GM19025 (cell line): Measurements from ENCODE around the gene HHAT.

Source experiments
- ATAC-seq: cut with Tn5 transposase; IDR thresholded peaks from one replicate; pipeline ENCODE4 v1.9.1; 2021; ENCODE audit warnings: mild to moderate bottlenecking, low read depth, moderate library complexity; ENCODE audit not compliant: unreplicated experiment

Gene HHAT

GRCh38 chr1:210586771-210587170, 258.1 kb downstream of the HHAT start:
- ATAC-seq = no peak

- no peak for ATAC-seq
Observed at GRCh38 chr1:210587566-210587965, 258.9 kb downstream of the HHAT start.

GRCh38 chr1:210588357-210588756, 259.7 kb downstream of the HHAT start:
- ATAC-seq = no peak

GRCh38 chr1:210588946-210589345, 260.2 kb downstream of the HHAT start:
- no peak for ATAC-seq

GRCh38 chr1:210591214-210591613, 262.5 kb downstream of the HHAT start:
- no peak for ATAC-seq

GRCh38 chr1:210594605-210595004, 265.9 kb downstream of the HHAT start:
- no peak for ATAC-seq

GRCh38 chr1:210596641-210597040, 267.9 kb downstream of the HHAT start:
- no peak for ATAC-seq

GRCh38 chr1:210597555-210598134, 268.9 kb downstream of the HHAT start:
- ATAC-seq = no peak

GRCh38 chr1:210598135-210598652, 269.5 kb downstream of the HHAT start:
- no peak for ATAC-seq

GRCh38 chr1:210600421-210601159, 271.9 kb downstream of the HHAT start:
- no peak for ATAC-seq

GRCh38 chr1:210603123-210603522, 274.4 kb downstream of the HHAT start:
- no peak for ATAC-seq

GRCh38 chr1:210605099-210605498, 276.4 kb downstream of the HHAT start:
- no peak for ATAC-seq

- ATAC-seq = no peak
Observed at GRCh38 chr1:210607361-210607760, 278.7 kb downstream of the HHAT start.

- ATAC-seq = no peak
Observed at GRCh38 chr1:210608767-210609166, 280.1 kb downstream of the HHAT start.

GRCh38 chr1:210616356-210616755, 287.7 kb downstream of the HHAT start:
- ATAC-seq = no peak

- no peak for ATAC-seq
Observed at GRCh38 chr1:210617293-210617692, 288.6 kb downstream of the HHAT start.

- ATAC-seq = no peak
Observed at GRCh38 chr1:210618369-210618768, 289.7 kb downstream of the HHAT start.

- ATAC-seq = no peak
Observed at GRCh38 chr1:210620867-210621488, 292.3 kb downstream of the HHAT start.

- no peak for ATAC-seq
Observed at GRCh38 chr1:210621712-210622111, 293.0 kb downstream of the HHAT start.

- no peak for ATAC-seq
Observed at GRCh38 chr1:210624722-210625121, 296.0 kb downstream of the HHAT start.

- ATAC-seq = no peak
Observed at GRCh38 chr1:210625715-210626114, 297.0 kb downstream of the HHAT start.

- ATAC-seq = no peak
Observed at GRCh38 chr1:210626341-210626740, 297.6 kb downstream of the HHAT start.
